CD4-positive, alpha-beta T cell treated with Interleukin-4 for 1 hour (primary cell): ENCODE results near the gene MYO1E.

Experiments used
- DNase-seq, 2 donors: peaks; one replicate each; pipeline ENCODE4 v3.0.0-alpha.2; 2020 to 2022

The MYO1E gene

GRCh38 chr15:59222906-59223550, 149.6 kb downstream of the MYO1E start:
- DNase-seq = no peak

- no peak for DNase-seq
Measured at GRCh38 chr15:59221511-59222505, 150.9 kb downstream of the MYO1E start.

GRCh38 chr15:59218710-59219109, 154.0 kb downstream of the MYO1E start:
- DNase-seq = no peak

- no peak for DNase-seq
Measured at GRCh38 chr15:59217876-59218498, 154.7 kb downstream of the MYO1E start.

- no peak for DNase-seq
Measured at GRCh38 chr15:59216911-59217310, 155.8 kb downstream of the MYO1E start.

- DNase-seq = no peak
Measured at GRCh38 chr15:59210186-59210585, 162.5 kb downstream of the MYO1E start.

GRCh38 chr15:59208613-59209249, 163.9 kb downstream of the MYO1E start:
- no peak for DNase-seq

- no peak for DNase-seq
Measured at GRCh38 chr15:59206623-59207183, 166.0 kb downstream of the MYO1E start, which contains the start of gene LDHAL6B. Gene LDHAL6B, plus strand, starts transcription at chr15:59206843. Its CDS starts 98 bp downstream, at chr15:59206941.

- no peak for DNase-seq
Measured at GRCh38 chr15:59205839-59206622, 166.6 kb downstream of the MYO1E start.

GRCh38 chr15:59203657-59204056, 169.0 kb downstream of the MYO1E start:
- DNase-seq = no peak

GRCh38 chr15:59203008-59203407, 169.7 kb downstream of the MYO1E start:
- no peak for DNase-seq

- no peak for DNase-seq
Measured at GRCh38 chr15:59200560-59200959, 172.1 kb downstream of the MYO1E start.

- DNase-seq = no peak
Measured at GRCh38 chr15:59199626-59200465, 172.8 kb downstream of the MYO1E start.

- DNase-seq = no peak
Measured at GRCh38 chr15:59197454-59197853, 175.2 kb downstream of the MYO1E start.

- DNase-seq = no peak
Measured at GRCh38 chr15:59196416-59196815, 176.3 kb downstream of the MYO1E start.

GRCh38 chr15:59194639-59195325, 177.9 kb downstream of the MYO1E start:
- DNase-seq = no peak

GRCh38 chr15:59191855-59192237, 180.8 kb downstream of the MYO1E start:
- no peak for DNase-seq

- DNase-seq = no peak
Measured at GRCh38 chr15:59190291-59190690, 182.4 kb downstream of the MYO1E start.

GRCh38 chr15:59189241-59189640, 183.4 kb downstream of the MYO1E start:
- DNase-seq = no peak

GRCh38 chr15:59186501-59186900, 186.2 kb downstream of the MYO1E start:
- no peak for DNase-seq
